GM12864 (cell line): ENCODE data around the gene KIAA0319L.
A peak's percentile ranks its signal among the peaks of the same experiment; 100 is the strongest.

Source experiments
- DNase-seq: peaks from one replicate; pipeline ENCODE4 v3.0.0-alpha.2; 2011; ENCODE audit warnings: low read depth
- H3K4me3 ChIP-seq: 2 replicates; pipeline ENCODE4 v1.5.1; 2011; ENCODE audit warnings: mild to moderate bottlenecking, low read depth, low read length, control low read depth
- CTCF ChIP-seq: IDR thresholded peaks from 2 replicates; pipeline ENCODE4 v1.5.1; 2011; ENCODE audit warnings: low read depth, mild to moderate bottlenecking, moderate library complexity, low read length, control low read depth, inconsistent platforms; ENCODE audit errors: missing control alignments

The KIAA0319L gene

GRCh38 chr1:35573198-35574124, 16.3 kb upstream of the KIAA0319L start, which contains the start of gene TFAP2E:
TFAP2E (plus strand) TSS chr1:35573314; CDS start chr1:35573578, 264 bp downstream.
- no peak for TF ChIP-seq CTCF
- DNase-seq: no peak
- no peak within 1 kb of the TSS for H3K4me3 ChIP-seq

DNA sequence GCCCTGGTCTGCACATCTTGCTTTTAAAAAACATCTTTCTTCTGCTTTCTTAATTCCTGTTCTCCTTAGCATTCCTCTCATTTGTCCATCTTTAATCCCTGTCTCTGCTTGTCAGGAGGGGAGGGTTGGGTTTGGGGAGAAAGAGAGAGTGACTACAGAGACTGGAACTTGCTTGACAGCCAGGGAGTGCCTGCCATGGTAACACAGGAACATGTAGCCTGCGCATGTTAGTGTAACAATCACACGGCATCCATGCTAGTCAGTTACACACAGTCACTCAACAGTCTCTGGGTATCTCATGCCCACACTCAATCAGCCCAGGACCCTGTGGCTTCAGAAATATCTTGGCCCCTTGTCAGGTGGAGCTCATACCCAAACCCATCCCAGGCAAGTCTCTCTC, 15.1 kb upstream of the KIAA0319L start:
- no peak for DNase-seq
- no peak for TF ChIP-seq CTCF
- H3K4me3 ChIP-seq: no peak overlapping the region

DNA sequence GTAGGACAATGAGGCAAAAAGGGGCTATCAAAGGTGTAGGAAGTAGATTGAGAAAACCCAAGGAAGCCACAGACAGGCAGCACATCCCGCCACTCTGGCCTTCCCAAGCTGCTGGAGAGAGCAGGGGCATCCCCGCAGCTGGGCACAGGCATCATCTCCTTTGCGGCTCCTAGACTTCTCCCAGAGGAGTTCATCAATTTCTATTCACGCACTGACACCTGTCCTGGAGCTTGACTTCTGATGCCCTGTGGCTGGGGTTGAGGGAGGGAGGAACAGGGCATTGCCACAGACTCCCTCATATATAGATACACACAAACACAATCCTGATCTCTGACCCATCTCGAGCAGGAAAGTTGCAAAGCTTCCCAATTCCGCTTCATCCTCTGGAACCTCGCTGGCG, 14.1 kb upstream of the KIAA0319L start:
- DNase-seq: no peak
- no peak for TF ChIP-seq CTCF
- no peak overlapping the region for H3K4me3 ChIP-seq

DNA sequence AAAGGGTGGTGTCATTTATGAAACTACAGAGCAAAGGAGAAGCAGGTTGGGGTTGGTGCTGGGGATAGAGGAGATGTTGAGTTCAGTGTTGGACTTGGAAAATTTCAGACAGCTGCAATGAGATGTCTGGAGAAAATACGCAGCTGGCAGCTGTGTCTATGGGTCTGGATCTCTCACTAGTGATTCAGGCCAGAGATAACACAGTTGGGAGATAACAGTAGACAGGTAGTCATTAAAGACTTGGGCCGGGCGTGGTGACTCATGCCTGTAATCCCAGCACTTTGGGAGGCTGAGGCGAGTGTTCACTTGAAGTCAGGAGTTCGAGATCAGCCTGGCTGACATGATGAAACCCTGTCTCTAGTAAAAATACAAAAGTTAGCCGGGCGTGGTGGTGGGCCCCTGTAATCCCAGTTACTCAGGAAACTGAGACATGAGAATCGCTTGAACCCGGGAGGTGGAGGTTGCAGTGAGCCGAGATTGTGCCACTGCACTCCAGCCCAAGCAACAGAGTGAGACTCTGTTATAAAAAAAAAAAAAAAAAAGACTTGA, 13.5 kb upstream of the KIAA0319L start:
- no peak for DNase-seq
- no peak overlapping the region for H3K4me3 ChIP-seq
- no peak for TF ChIP-seq CTCF

DNA sequence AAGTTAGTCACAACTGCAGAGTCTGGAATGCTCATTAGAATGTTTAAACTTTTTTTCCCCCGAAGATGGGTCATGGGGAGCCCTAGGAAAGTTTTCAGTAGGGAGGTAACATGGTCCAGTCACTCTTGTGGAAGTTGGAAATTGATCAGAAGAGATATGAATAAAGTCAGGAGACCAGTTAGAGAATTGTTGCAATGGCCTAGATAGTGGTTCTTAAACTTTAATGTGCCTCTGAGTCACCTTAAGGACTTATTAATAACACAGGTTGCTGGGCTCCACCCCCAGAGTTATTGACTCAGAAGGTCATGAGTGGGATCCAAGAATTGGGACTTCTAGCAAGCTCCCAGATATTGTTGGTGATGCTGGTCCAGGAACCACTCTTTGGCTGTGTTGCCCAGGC, 12.7 kb upstream of the KIAA0319L start:
- H3K4me3 ChIP-seq: no peak overlapping the region
- DNase-seq: no peak
- no peak for TF ChIP-seq CTCF

DNA sequence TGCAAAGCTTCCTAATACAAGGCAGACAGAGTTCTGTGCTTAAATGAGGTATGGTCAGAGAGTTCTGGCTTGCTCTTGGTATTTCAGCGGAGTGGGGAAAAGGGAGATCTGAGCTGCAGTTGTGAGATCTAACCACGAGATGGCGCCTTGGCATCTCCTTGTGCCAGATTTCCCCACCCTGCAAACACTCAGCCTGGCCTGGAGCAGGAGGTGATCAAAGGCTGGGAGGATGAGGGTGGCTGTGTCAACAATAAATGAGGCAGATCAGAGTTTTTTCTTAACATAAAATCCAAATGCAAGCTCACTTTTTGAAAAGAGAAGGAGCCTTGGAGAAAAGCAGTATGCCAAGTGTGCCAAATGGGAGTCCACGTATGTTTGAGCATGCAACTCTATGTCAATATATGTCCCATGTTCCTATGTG, 11.8 kb upstream of the KIAA0319L start:
- DNase-seq: no peak
- peak; percentile 96 for TF ChIP-seq CTCF
- H3K4me3 ChIP-seq: no peak overlapping the region
